H1 (cell line): ENCODE measurements around the gene BNC2. TPM values are rescaled to one million over a fixed set of nuclear protein-coding genes. Genes with fewer than 3 reads are reported as not detected.

Experiments used
- CTCF ChIA-PET: fragments of 300-600 bp; sonication (Branson Sonifier 250); formaldehyde crosslinking; loops from one replicate; lab custom pipeline; 2021; ENCODE audit not compliant: partially characterized antibody; lab: Charles Lee
- POLR2A ChIA-PET: fragments of 300-600 bp; sonication (Branson Sonifier 250); formaldehyde crosslinking; loops from one replicate; lab custom pipeline; 2021; ENCODE audit warnings: inconsistent platforms; ENCODE audit not compliant: partially characterized antibody; lab: Charles Lee
- DNase-seq, 2 experiments: peaks; one replicate each; pipeline versions ENCODE4 v3.0.0 to v3.0.0-alpha.2; 2010 to 2022; ENCODE audit warnings: low spot score in 2 of 2, low read depth in 1 of 2, mixed read lengths in 1 of 2
- FAIRE-seq: peaks from 2 replicates; lab custom pipeline; 2011; peaks lifted over from hg19 to GRCh38; lab: Jason Lieb, UNC
- H2AFZ ChIP-seq: 2 replicates; pipeline ENCODE4 v1.8.1; 2012; ENCODE audit warnings: low read length, inconsistent platforms
- H2AK5ac ChIP-seq: 2 replicates; pipeline ENCODE4 v1.6.1; 2013; ENCODE audit warnings: low read depth, low read length
- H2BK120ac ChIP-seq: replicated peaks from 2 replicates; pipeline ENCODE3; 2013; ENCODE audit warnings: low read depth, low read length, inconsistent platforms
- H2BK12ac ChIP-seq: 2 replicates; pipeline ENCODE4 v1.6.1; 2013; ENCODE audit warnings: low read depth, low read length
- H2BK15ac ChIP-seq: 2 replicates; pipeline ENCODE4 v1.6.1; 2013; ENCODE audit warnings: low read length
- H2BK20ac ChIP-seq: 2 replicates; pipeline ENCODE4 v1.6.1; 2013; ENCODE audit warnings: low read length
- H2BK5ac ChIP-seq: 2 replicates; pipeline ENCODE4 v1.6.1; 2013; ENCODE audit warnings: low read depth, low read length
- H3K14ac ChIP-seq: 2 replicates; pipeline ENCODE4 v1.6.1; 2013; ENCODE audit warnings: inconsistent platforms; ENCODE audit not compliant: insufficient read length
- H3K18ac ChIP-seq: 2 replicates; pipeline ENCODE4 v1.6.1; 2013; ENCODE audit warnings: low read length; ENCODE audit errors: extremely low read depth
- H3K23ac ChIP-seq: 2 replicates; pipeline ENCODE4 v1.6.1; 2013; ENCODE audit warnings: inconsistent platforms; ENCODE audit not compliant: insufficient read length
- H3K23me2 ChIP-seq: 2 replicates; pipeline ENCODE4 v1.6.1; 2013; ENCODE audit warnings: low read depth, low read length
- H3K27ac ChIP-seq: 2 replicates; pipeline ENCODE4 v1.6.1; 2011; ENCODE audit warnings: low read depth, low read length, inconsistent platforms
- H3K27me3 ChIP-seq, 4 experiments: replicated peaks in 1 of 4; 1 replicate in 1 of 4; 2 replicates in 3 of 4; pipeline versions ENCODE4 v1.6.1 to v1.8.1; 2011 to 2013; ENCODE audit warnings: low read length in 3 of 4, mild to moderate bottlenecking in 3 of 4, inconsistent platforms in 2 of 4, mixed read lengths in 2 of 4, moderate library complexity in 1 of 4; ENCODE audit not compliant: control insufficient read depth in 3 of 4, insufficient read depth in 3 of 4; ENCODE audit errors: extremely low read depth in 1 of 4
- H3K36me3 ChIP-seq, 4 experiments: 2 replicates each; pipeline versions ENCODE4 v1.6.1 to v1.8.1; 2011 to 2013; ENCODE audit warnings: mild to moderate bottlenecking in 4 of 4, low read length in 3 of 4, moderate library complexity in 2 of 4, control low read depth in 1 of 4, inconsistent platforms in 1 of 4; ENCODE audit not compliant: insufficient read depth in 4 of 4, control insufficient read depth in 2 of 4
- H3K4ac ChIP-seq: replicated peaks from 2 replicates; pipeline ENCODE3; 2013; ENCODE audit warnings: low read length, low read depth, mixed read lengths, inconsistent platforms; ENCODE audit not compliant: insufficient read length
- H3K4me1 ChIP-seq, 4 experiments: replicated peaks in 1 of 4; 1 replicate in 1 of 4; 2 replicates in 3 of 4; pipeline versions ENCODE4 v1.6.1 to v1.8.1; 2011 to 2013; ENCODE audit warnings: low read length in 3 of 4, inconsistent platforms in 2 of 4, mixed read lengths in 1 of 4; ENCODE audit not compliant: insufficient read depth in 4 of 4, control insufficient read depth in 3 of 4
- H3K4me2 ChIP-seq, 2 experiments: 2 replicates each; pipeline versions ENCODE4 v1.6.1 to v1.8.1; 2011 to 2013; ENCODE audit warnings: low read depth in 2 of 2, low read length in 2 of 2, control low read depth in 1 of 2, inconsistent platforms in 1 of 2, mild to moderate bottlenecking in 1 of 2; ENCODE audit not compliant: insufficient read depth in 1 of 2
- H3K4me3 ChIP-seq, 4 experiments: fragments of 200-600, 300-600 bp in 1 of 4; sonication (generic), shearing (Covaris generic), sonication (Bioruptor Twin) in 1 of 4; 2 replicates each; pipeline versions ENCODE4 v1.5.1 to v1.8.1; 2011 to 2016; ENCODE audit warnings: low read length in 4 of 4, low read depth in 3 of 4, control low read depth in 2 of 4, inconsistent platforms in 2 of 4, mild to moderate bottlenecking in 2 of 4, mixed read lengths in 1 of 4, moderate library complexity in 1 of 4; ENCODE audit not compliant: insufficient read depth in 2 of 4; ENCODE audit errors: extremely low read depth in 1 of 4
- H3K56ac ChIP-seq: replicated peaks from 2 replicates; pipeline ENCODE3; 2013; ENCODE audit warnings: low read depth, mild to moderate bottlenecking, mixed read lengths, low read length, inconsistent platforms; ENCODE audit not compliant: insufficient read length
- H3K79me1 ChIP-seq: 2 replicates; pipeline ENCODE4 v1.6.1; 2013; ENCODE audit warnings: low read depth, low read length, control low read depth
- H3K79me2 ChIP-seq, 2 experiments: 2 replicates each; pipeline versions ENCODE4 v1.6.1 to v1.8.1; 2012 to 2013; ENCODE audit warnings: low read length in 2 of 2, mild to moderate bottlenecking in 2 of 2, inconsistent platforms in 1 of 2; ENCODE audit not compliant: insufficient read depth in 2 of 2, control insufficient read depth in 1 of 2
- H3K9ac ChIP-seq, 4 experiments: replicated peaks in 1 of 4; 1 replicate in 1 of 4; 2 replicates in 3 of 4; pipeline versions ENCODE4 v1.6.1 to v1.8.1; 2011 to 2013; ENCODE audit warnings: low read depth in 3 of 4, low read length in 3 of 4, control low read depth in 2 of 4, mild to moderate bottlenecking in 2 of 4, moderate library complexity in 2 of 4, inconsistent platforms in 1 of 4; ENCODE audit errors: extremely low read depth in 1 of 4
- H3K9me3 ChIP-seq, 2 experiments: 2 replicates each; pipeline versions ENCODE4 v1.6.1 to v1.8.1; 2012 to 2013; ENCODE audit warnings: mild to moderate bottlenecking in 2 of 2, moderate library complexity in 2 of 2, control low read depth in 1 of 2, inconsistent platforms in 1 of 2, low read depth in 1 of 2, low read length in 1 of 2, mixed read lengths in 1 of 2; ENCODE audit not compliant: insufficient read depth in 2 of 2
- H4K20me1 ChIP-seq, 2 experiments: replicated peaks in 1 of 2; 2 replicates each; pipeline versions ENCODE3 to v1.8.1; 2011 to 2013; ENCODE audit warnings: inconsistent platforms in 2 of 2, low read length in 2 of 2, mild to moderate bottlenecking in 1 of 2; ENCODE audit not compliant: insufficient read depth in 2 of 2, control insufficient read depth in 1 of 2
- H4K5ac ChIP-seq: 2 replicates; pipeline ENCODE4 v1.6.1; 2013; ENCODE audit warnings: low read length, low read depth, mixed read lengths, inconsistent platforms; ENCODE audit not compliant: insufficient read length
- H4K8ac ChIP-seq: 2 replicates; pipeline ENCODE4 v1.8.0; 2013; ENCODE audit warnings: mild to moderate bottlenecking, moderate library complexity, low read length, inconsistent platforms; ENCODE audit not compliant: insufficient read depth; ENCODE audit errors: extremely low read depth
- H4K91ac ChIP-seq: replicated peaks from 2 replicates; pipeline ENCODE3; 2013; ENCODE audit warnings: low read length, mixed read lengths, inconsistent platforms; ENCODE audit not compliant: insufficient read length
- MAFK ChIP-seq: IDR thresholded peaks from 2 replicates; pipeline ENCODE4 v1.6.1; 2012; ENCODE audit warnings: low read depth, mild to moderate bottlenecking, improper control_type of control experiment, low read length
- SIN3A ChIP-seq, 2 experiments: IDR thresholded peaks in 1 of 2; conservative IDR thresholded peaks in 1 of 2; 2 replicates each; pipeline ENCODE4 v1.6.1; 2011 to 2012; ENCODE audit warnings: low read length in 2 of 2, improper control_type of control experiment in 1 of 2, low read depth in 1 of 2, mild to moderate bottlenecking in 1 of 2
- WGBS, 2 experiments: shearing (Covaris generic) in 1 of 2; methylation state at CpG; one replicate each; pipeline versions ENCODE4 v1.1.6 to v1.1.7; 2013 to 2015; ENCODE audit warnings: low lambda C conversion rate in 2 of 2, mixed read lengths in 2 of 2, inconsistent platforms in 1 of 2, low coverage in 1 of 2, missing lambda C conversion rate in 1 of 2; ENCODE audit not compliant: insufficient replicate concordance in 2 of 2, insufficient coverage in 1 of 2, insufficient read length in 1 of 2; ENCODE audit errors: extremely low coverage in 1 of 2, missing lambda C conversion rate in 1 of 2; 5-methylcytosine and 5-hydroxymethylcytosine counted together
- polyA plus RNA-seq, 7 experiments: library from polyadenylated mRNA; depleted of rRNA in 3 of 7; stranded (reverse) in 5 of 7; unstranded in 2 of 7; fragments of >200 nt in 5 of 7; fragments of 200-250 nt in 2 of 7; gene quantifications; 1 replicate in 5 of 7; 2 replicates in 1 of 7; 4 replicates in 1 of 7; pipeline versions ENCODE4 v1.2.1 to v1.2.3, GENCODE V29; 2011 to 2013; ENCODE audit warnings: missing spikeins in 2 of 7, mixed read lengths in 2 of 7
- total RNA-seq: library from RNA; stranded (reverse); fragmentation: NEBNext Ultra II Directional; extraction: Animal tissue kit (Norgen Biotek cat#: 25700); gene quantifications from 2 replicates; pipeline ENCODE4 v1.2.1, GENCODE V29; 2021

The BNC2 gene
- total and polyA plus RNA-seq, 2 of the 8 experiments (the other 6 are each of a cell fraction or from before 2014, with no cell fraction given), result 16.0 to 26.8 TPM

DNA sequence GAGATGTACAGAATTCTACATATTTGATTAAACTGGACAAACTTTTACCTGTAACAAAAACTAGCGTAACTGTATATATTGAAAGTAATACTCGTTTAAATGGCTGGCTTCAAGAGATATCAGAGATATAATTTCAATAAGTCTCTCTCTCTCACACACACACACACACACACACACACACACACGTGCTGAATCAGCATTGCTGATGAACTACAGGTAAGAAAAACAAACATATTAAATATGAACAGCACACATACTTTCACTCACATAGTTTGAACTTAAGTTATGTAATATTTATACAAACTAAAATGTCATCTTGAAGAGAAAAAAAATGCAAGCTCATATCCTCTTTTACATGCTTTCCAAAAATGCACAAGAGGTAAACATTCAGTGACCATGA is 145.4 kb downstream of the BNC2 start:
- Histone ChIP-seq H2BK120ac (no peak overlapping the region), H3K4me2 (no peak overlapping the region; a peak in 1 of 4 replicates), H3K4me1 (peaks cover 10 to 27% (median 17%) of the 10 kb centered on the region in 4 experiments; a peak in 6 of 7 replicates), H3K79me1 (no peaks in the 10 kb centered on the region), H3K9me3 (no peaks in the 10 kb centered on the region), H3K9ac (no peak overlapping the region), H3K18ac (no peak overlapping the region), H4K20me1 (no peaks in the 10 kb centered on the region), H2BK5ac (no peak overlapping the region), H2AK5ac (no peak overlapping the region), H3K27ac (no peak overlapping the region), H2BK15ac (no peak overlapping the region), H4K91ac (no peak overlapping the region)
- 87% methylated on average over 3 of the region's 3 CpGs; no CpG with 5 or more reads in 1 of the 2 experiments for WGBS, 2 experiments
- DNase-seq (no peak), FAIRE-seq (no peak)
- CTCF ChIA-PET, result interaction anchor here (0.9 to 1.4 kb wide), 4 partner anchors 9 to 56 kb away, joined by 3 read pairs; no protein-coding TSS in a partner anchor
- TF ChIP-seq SIN3A (conservative IDR thresholded peaks at IDR 0.05 in 1 of 2, IDR thresholded peaks at IDR 0.05 in 1 of 2; ENCODE audit: low read depth in 1 of 2, low read length in 2 of 2) (no peak), MAFK (peak; percentile 55; the same call in 1 of the 2 replicates)
- TF ChIP-seq, all 59 proteins: peak for 1
- H3K36me3 ChIP-seq, result no peaks in the 10 kb centered on the region
- no peak overlapping the region for H3K23ac ChIP-seq
- POLR2A ChIA-PET, result no interaction called here
- no peak overlapping the region for H3K4me3 ChIP-seq
- H4K5ac ChIP-seq, result no peak overlapping the region
- H3K56ac ChIP-seq, result no peak overlapping the region
- no peak overlapping the region for H2AFZ ChIP-seq
- no peak overlapping the region for H4K8ac ChIP-seq
- H3K14ac ChIP-seq, result no peak overlapping the region
- no peak overlapping the region for H2BK12ac ChIP-seq
- H3K4ac ChIP-seq, result no peak overlapping the region
- H2BK20ac ChIP-seq, result no peak overlapping the region
- H3K79me2 ChIP-seq, result peaks cover 0 to 52% of the 10 kb centered on the region in 2 experiments; a peak in 3 of 4 replicates
- H3K23me2 ChIP-seq, result peaks cover 3% of the 10 kb centered on the region
- H3K27me3 ChIP-seq, result no peaks in the 10 kb centered on the region
